Measurements from ENCODE around the gene ARIH2.

The ARIH2 gene

GRCh38 chr3:48929358-48930035 is 10.9 kb downstream of the ARIH2 start:
- DNase-seq: no peak

- DNase-seq: no peak
Observed at GRCh38 chr3:48930590-48930989, 11.9 kb downstream of the ARIH2 start.

- DNase-seq: no peak
Observed at GRCh38 chr3:48931944-48932580, 13.4 kb downstream of the ARIH2 start.

- no peak for DNase-seq
Observed at GRCh38 chr3:48934333-48934991, 15.8 kb downstream of the ARIH2 start.

GRCh38 chr3:48935530-48935929 is 16.9 kb downstream of the ARIH2 start:
- DNase-seq: no peak

GRCh38 chr3:48938156-48938555 is 19.5 kb downstream of the ARIH2 start:
- no peak for DNase-seq

GRCh38 chr3:48938689-48939088 is 20.0 kb downstream of the ARIH2 start:
- DNase-seq: no peak

GRCh38 chr3:48945432-48945831 is 26.8 kb downstream of the ARIH2 start:
- no peak for DNase-seq

- no peak for DNase-seq
Observed at GRCh38 chr3:48945891-48946549, 27.4 kb downstream of the ARIH2 start.

- no peak for DNase-seq
Observed at GRCh38 chr3:48949376-48949717, 30.7 kb downstream of the ARIH2 start.

- DNase-seq: no peak
Observed at GRCh38 chr3:48950051-48950450, 31.4 kb downstream of the ARIH2 start.

GRCh38 chr3:48951764-48952163 is 33.1 kb downstream of the ARIH2 start:
- DNase-seq: no peak

- DNase-seq: no peak
Observed at GRCh38 chr3:48952510-48953118, 34.0 kb downstream of the ARIH2 start.

GRCh38 chr3:48957006-48957705 is 38.5 kb downstream of the ARIH2 start:
- no peak for DNase-seq

- no peak for DNase-seq
Observed at GRCh38 chr3:48960841-48961413, 42.3 kb downstream of the ARIH2 start.

- no peak for DNase-seq
Observed at GRCh38 chr3:48962340-48962739, 43.7 kb downstream of the ARIH2 start.

- DNase-seq: no peak
Observed at GRCh38 chr3:48962939-48963338, 44.3 kb downstream of the ARIH2 start.

- DNase-seq: no peak
Observed at GRCh38 chr3:48963591-48963990, 44.9 kb downstream of the ARIH2 start.

GRCh38 chr3:48966367-48966766 is 47.7 kb downstream of the ARIH2 start:
- DNase-seq: no peak

- DNase-seq: no peak
Observed at GRCh38 chr3:48966876-48967361, 48.3 kb downstream of the ARIH2 start.

- no peak for DNase-seq
Observed at GRCh38 chr3:48970586-48970985, 51.9 kb downstream of the ARIH2 start.
